ENCODE measurements around the gene GPX4. TPM values are rescaled to one million over a fixed set of nuclear protein-coding genes. Genes with fewer than 3 reads are reported as not detected.

Gene GPX4, protein sequence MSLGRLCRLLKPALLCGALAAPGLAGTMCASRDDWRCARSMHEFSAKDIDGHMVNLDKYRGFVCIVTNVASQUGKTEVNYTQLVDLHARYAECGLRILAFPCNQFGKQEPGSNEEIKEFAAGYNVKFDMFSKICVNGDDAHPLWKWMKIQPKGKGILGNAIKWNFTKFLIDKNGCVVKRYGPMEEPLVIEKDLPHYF
- polyA plus RNA-seq (2012; rRNA removed), result 566 and 925 TPM in 2 replicates
- 591 and 700 TPM in 2 replicates for polyA plus RNA-seq (2012; cell fraction: cytosol; rRNA removed)
- 511 and 671 TPM in 2 replicates for polyA plus RNA-seq (2012; cell fraction: nucleus; rRNA removed)

- H2AFZ ChIP-seq (ENCODE audit: low read depth), result no peak within 1 kb of the TSS
- peak; percentile 98 for DNase-seq
- peaks cover 0 to 24% of the 10 kb centered on the region in 2 experiments for H3K36me3 ChIP-seq (replicated peaks in 1 of 2; ENCODE audit: control insufficient read depth in 1 of 2, insufficient read depth in 2 of 2, low read length in 1 of 2)
- no peaks in the 10 kb centered on the region for H3K27me3 ChIP-seq (ENCODE audit: insufficient read depth)
- H3K9me2 ChIP-seq, result no peaks in the 10 kb centered on the region
- H3K4me2 ChIP-seq, result peak within 1 kb of the TSS; percentile 98
- ChIA-PET POLR2A (interaction anchor here (0.8 to 2.6 kb wide), 5 partner anchors 9 to 100 kb away, joined by 3 to 15 read pairs (median 4); no protein-coding TSS in a partner anchor), CTCF (interaction anchor here (1.1 to 4.4 kb wide), 5 partner anchors 10 to 170 kb away, joined by 3 to 44 read pairs (median 5); partner anchors contain the start of gene ABCA7)
- H3K27ac ChIP-seq (ENCODE audit: low read depth in 2 of 2, low read length in 1 of 2), result peak within 1 kb of the TSS; percentile 87 to 95
- WGBS (ENCODE audit: low lambda C conversion rate), result 0% methylated on average over 35 of the region's 75 CpGs
- no peaks in the 10 kb centered on the region for H3K9me3 ChIP-seq
- peak within 1 kb of the TSS; percentile 80 to 81 for H3K4me3 ChIP-seq (ENCODE audit: low read depth in 2 of 2, low read length in 1 of 2)
- H4K20me1 ChIP-seq (ENCODE audit: insufficient read depth), result peaks cover 21% of the 10 kb centered on the region; the same call in 1 of the 2 replicates
- H3F3A ChIP-seq (replicated peaks; ENCODE audit: insufficient read depth), result peaks cover 38% of the 10 kb centered on the region
- H3K4me1 ChIP-seq (ENCODE audit: control insufficient read depth in 1 of 2, insufficient read depth in 2 of 2, low read depth in 1 of 2, low read length in 1 of 2), result peaks cover 21 to 22% of the 10 kb centered on the region in 2 experiments; a peak in 3 of 4 replicates
- peak within 1 kb of the TSS; percentile 91 for H3K9ac ChIP-seq
- peaks cover 18% of the 10 kb centered on the region; the same call in 1 of the 2 replicates for H3K79me2 ChIP-seq (ENCODE audit: insufficient read depth)
- TF ChIP-seq NRF1 (IDR thresholded peaks at IDR 0.05; ENCODE audit: low read depth, low read length) (peak; percentile 55), CTCF (IDR thresholded peaks at IDR 0.05) (no peak), RXRA (IDR thresholded peaks at IDR 0.05; ENCODE audit: borderline replicate concordance, low read depth) (no peak), EZH2phosphoT487 (IDR thresholded peaks at IDR 0.05; ENCODE audit: borderline replicate concordance, low read depth) (no peak), GABPA (IDR thresholded peaks at IDR 0.05; ENCODE audit: low read depth) (no peak), RCOR1 (IDR thresholded peaks at IDR 0.05; ENCODE audit: low read length) (no peak), YY1 (IDR thresholded peaks at IDR 0.05; ENCODE audit: low read depth) (no peak), GATA2 (CRISPR knock-in tag; IDR thresholded peaks at IDR 0.05) (no peak), POLR2AphosphoS5 (IDR thresholded peaks at IDR 0.05; ENCODE audit: low read depth, low read length) (peak; percentile 89), RFX5 (IDR thresholded peaks at IDR 0.05; ENCODE audit: low read length) (peak; percentile 75; the same call in 1 of the 2 replicates), REST (IDR thresholded peaks at IDR 0.05; ENCODE audit: low read depth, low read length) (peak; percentile 67; the same call in 1 of the 2 replicates), TCF12 (IDR thresholded peaks at IDR 0.05) (no peak), FOSL2 (IDR thresholded peaks at IDR 0.05; ENCODE audit: borderline replicate concordance, low read depth) (no peak), FOXM1 (IDR thresholded peaks at IDR 0.05; ENCODE audit: low read depth) (no peak), ELF1 (IDR thresholded peaks at IDR 0.05) (no peak), RAD21 (IDR thresholded peaks at IDR 0.05; ENCODE audit: low read length) (0 out of 2 replicates have a peak, but pooled peaks have one; percentile 0), MEF2A (IDR thresholded peaks at IDR 0.05; ENCODE audit: borderline replicate concordance, low read depth) (no peak), MAX (IDR thresholded peaks at IDR 0.05; ENCODE audit: low read depth) (peak; percentile 62), SMC3 (IDR thresholded peaks at IDR 0.05; ENCODE audit: low read depth, low read length) (no peak), TAF1 (IDR thresholded peaks at IDR 0.05; ENCODE audit: borderline replicate concordance, low read depth, low read length) (peak; percentile 96), SIN3A (IDR thresholded peaks at IDR 0.05; ENCODE audit: borderline replicate concordance, low read depth, low read length) (peak; percentile 77), NFIC (IDR thresholded peaks at IDR 0.05; ENCODE audit: borderline replicate concordance) (no peak)
- TF ChIP-seq, protein P1, sequence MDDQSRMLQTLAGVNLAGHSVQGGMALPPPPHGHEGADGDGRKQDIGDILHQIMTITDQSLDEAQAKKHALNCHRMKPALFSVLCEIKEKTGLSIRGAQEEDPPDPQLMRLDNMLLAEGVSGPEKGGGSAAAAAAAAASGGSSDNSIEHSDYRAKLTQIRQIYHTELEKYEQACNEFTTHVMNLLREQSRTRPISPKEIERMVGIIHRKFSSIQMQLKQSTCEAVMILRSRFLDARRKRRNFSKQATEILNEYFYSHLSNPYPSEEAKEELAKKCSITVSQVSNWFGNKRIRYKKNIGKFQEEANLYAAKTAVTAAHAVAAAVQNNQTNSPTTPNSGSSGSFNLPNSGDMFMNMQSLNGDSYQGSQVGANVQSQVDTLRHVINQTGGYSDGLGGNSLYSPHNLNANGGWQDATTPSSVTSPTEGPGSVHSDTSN (IDR thresholded peaks at IDR 0.05), result no peak; the same call in 1 of the 2 replicates
- TF ChIP-seq, protein P2, sequence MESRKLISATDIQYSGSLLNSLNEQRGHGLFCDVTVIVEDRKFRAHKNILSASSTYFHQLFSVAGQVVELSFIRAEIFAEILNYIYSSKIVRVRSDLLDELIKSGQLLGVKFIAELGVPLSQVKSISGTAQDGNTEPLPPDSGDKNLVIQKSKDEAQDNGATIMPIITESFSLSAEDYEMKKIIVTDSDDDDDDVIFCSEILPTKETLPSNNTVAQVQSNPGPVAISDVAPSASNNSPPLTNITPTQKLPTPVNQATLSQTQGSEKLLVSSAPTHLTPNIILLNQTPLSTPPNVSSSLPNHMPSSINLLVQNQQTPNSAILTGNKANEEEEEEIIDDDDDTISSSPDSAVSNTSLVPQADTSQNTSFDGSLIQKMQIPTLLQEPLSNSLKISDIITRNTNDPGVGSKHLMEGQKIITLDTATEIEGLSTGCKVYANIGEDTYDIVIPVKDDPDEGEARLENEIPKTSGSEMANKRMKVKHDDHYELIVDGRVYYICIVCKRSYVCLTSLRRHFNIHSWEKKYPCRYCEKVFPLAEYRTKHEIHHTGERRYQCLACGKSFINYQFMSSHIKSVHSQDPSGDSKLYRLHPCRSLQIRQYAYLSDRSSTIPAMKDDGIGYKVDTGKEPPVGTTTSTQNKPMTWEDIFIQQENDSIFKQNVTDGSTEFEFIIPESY (IDR thresholded peaks at IDR 0.05; ENCODE audit: borderline replicate concordance, low read depth), result no peak
These were observed at the start of gene GPX4 for GRCh38 chr19:1103708-1104310. Gene GPX4 (plus strand): TSS chr19:1103994. CDS start chr19:1104044, 50 bp downstream.
